ENCODE data around the gene AUTS2. TPM values are rescaled to one million over a fixed set of nuclear protein-coding genes. Genes with fewer than 3 reads are reported as not detected.
A peak's percentile ranks its signal among the peaks of the same experiment; 100 is the strongest.

Gene AUTS2
- polyA plus RNA-seq, 1 experiment, result 0.54 TPM

GRCh38 chr7:69654381-69654780, 56.1 kb downstream of the AUTS2 start:
- no peaks in the 10 kb centered on the region for H3K27me3 ChIP-seq (ENCODE audit: control insufficient read depth, insufficient read depth, low read length)

GRCh38 chr7:69654849-69655707, 56.8 kb downstream of the AUTS2 start:
- no peak for DNase-seq (ENCODE audit: low read depth)
- CTCF ChIA-PET, result no interaction called here
- H3K4me3 ChIP-seq (ENCODE audit: low read depth, low read length), result no peak overlapping the region
- no peaks in the 10 kb centered on the region for H3K36me3 ChIP-seq (ENCODE audit: control insufficient read depth, insufficient read depth, low read length)
- POLR2A ChIA-PET, result no interaction called here
- no peak for TF ChIP-seq CTCF (IDR thresholded peaks at IDR 0.05; ENCODE audit: insufficient read depth, low read depth, low read length)
- no peaks in the 10 kb centered on the region for H3K27me3 ChIP-seq (ENCODE audit: control insufficient read depth, insufficient read depth, low read length)

More at GRCh38 chr7:69654381-69654780, 56.1 kb downstream of the AUTS2 start:
- Histone ChIP-seq H3K4me3 (ENCODE audit: low read depth, low read length) (no peak overlapping the region), H3K36me3 (ENCODE audit: control insufficient read depth, insufficient read depth, low read length) (no peaks in the 10 kb centered on the region)
- POLR2A ChIA-PET, result no interaction called here
- no peak for DNase-seq (ENCODE audit: low read depth)
- TF ChIP-seq CTCF (IDR thresholded peaks at IDR 0.05; ENCODE audit: insufficient read depth, low read depth, low read length), result no peak
- CTCF ChIA-PET, result no interaction called here

- no peak overlapping the region for H3K4me3 ChIP-seq (ENCODE audit: low read depth, low read length)
- POLR2A ChIA-PET, result no interaction called here
- CTCF ChIA-PET, result no interaction called here
- TF ChIP-seq CTCF (IDR thresholded peaks at IDR 0.05; ENCODE audit: insufficient read depth, low read depth, low read length), result no peak
- no peak for DNase-seq (ENCODE audit: low read depth)
- H3K36me3 ChIP-seq (ENCODE audit: control insufficient read depth, insufficient read depth, low read length), result no peaks in the 10 kb centered on the region
- H3K27me3 ChIP-seq (ENCODE audit: control insufficient read depth, insufficient read depth, low read length), result no peaks in the 10 kb centered on the region
These were observed 57.8 kb downstream of the AUTS2 start for GRCh38 chr7:69656077-69656476.

GRCh38 chr7:69656890-69657289, 58.6 kb downstream of the AUTS2 start:
- CTCF ChIA-PET, result no interaction called here
- POLR2A ChIA-PET, result no interaction called here
- no peak for TF ChIP-seq CTCF (IDR thresholded peaks at IDR 0.05; ENCODE audit: insufficient read depth, low read depth, low read length)
- peak; percentile 6 for DNase-seq (ENCODE audit: low read depth)
- Histone ChIP-seq H3K36me3 (ENCODE audit: control insufficient read depth, insufficient read depth, low read length) (no peaks in the 10 kb centered on the region), H3K27me3 (ENCODE audit: control insufficient read depth, insufficient read depth, low read length) (no peaks in the 10 kb centered on the region), H3K4me3 (ENCODE audit: low read depth, low read length) (no peak overlapping the region)

GRCh38 chr7:69657331-69657730, 59.1 kb downstream of the AUTS2 start:
- no peak for TF ChIP-seq CTCF (IDR thresholded peaks at IDR 0.05; ENCODE audit: insufficient read depth, low read depth, low read length)
- no peaks in the 10 kb centered on the region for H3K36me3 ChIP-seq (ENCODE audit: control insufficient read depth, insufficient read depth, low read length)
- no peak for DNase-seq (ENCODE audit: low read depth)
- H3K27me3 ChIP-seq (ENCODE audit: control insufficient read depth, insufficient read depth, low read length), result no peaks in the 10 kb centered on the region
- ChIA-PET POLR2A (no interaction called here), CTCF (no interaction called here)
- H3K4me3 ChIP-seq (ENCODE audit: low read depth, low read length), result no peak overlapping the region

Data from BJ (cell line).